ENCODE results near the gene SLC37A2.
A peak's percentile ranks its signal among the peaks of the same experiment; 100 is the strongest.

SLC37A2 gene

GRCh38 chr11:125112208-125112604, 49.1 kb downstream of the SLC37A2 start:
- no peak overlapping the region for H2BK5ac ChIP-seq (ENCODE audit: low read length)
- peak overlapping the region; percentile 49 for H3K4me2 ChIP-seq (ENCODE audit: insufficient read depth, low read length, poor library complexity, severe bottlenecking)
- no peak overlapping the region for H3K14ac ChIP-seq (ENCODE audit: low read length)
- H3K79me1 ChIP-seq (ENCODE audit: low read depth, low read length), result peaks cover 1% of the 10 kb centered on the region
- H3K9ac ChIP-seq (ENCODE audit: low read depth, low read length, poor library complexity), result no peak overlapping the region
- no peak overlapping the region for H4K91ac ChIP-seq (ENCODE audit: low read depth, low read length, poor library complexity)
- peak overlapping the region; percentile 56 to 67 for H3K4me3 ChIP-seq (ENCODE audit: low read length in 2 of 2)
- H2AK5ac ChIP-seq (ENCODE audit: low read depth, low read length), result no peak overlapping the region
- H3K27ac ChIP-seq (replicated peaks; ENCODE audit: low read length), result peak overlapping the region; percentile 2
- H3K4ac ChIP-seq (ENCODE audit: low read length), result no peak overlapping the region
- H2AFZ ChIP-seq (ENCODE audit: low read length), result peak overlapping the region; percentile 72
- no CpG with 5 or more reads among the region's 9 CpGs for WGBS, 2 donors (ENCODE audit: extremely low coverage in 2 of 2, insufficient read length in 2 of 2, insufficient replicate concordance in 1 of 2)
- H3K36me3 ChIP-seq (replicated peaks in 1 of 2; ENCODE audit: control insufficient read depth in 2 of 2, insufficient read depth in 2 of 2, low read length in 2 of 2), result peaks cover 0 to 8% of the 10 kb centered on the region in 2 donors
- peak overlapping the region; percentile 63 for H3K18ac ChIP-seq (ENCODE audit: low read length)
- no peaks in the 10 kb centered on the region for H3K27me3 ChIP-seq (ENCODE audit: control insufficient read depth in 3 of 3, insufficient read depth in 3 of 3, low read depth in 1 of 3, low read length in 3 of 3)
- peaks cover 3 to 6% of the 10 kb centered on the region in 2 donors for H3K4me1 ChIP-seq (ENCODE audit: control insufficient read depth in 2 of 2, insufficient read depth in 1 of 2, low read depth in 1 of 2, low read length in 2 of 2)
- peak overlapping the region; percentile 75 for H4K8ac ChIP-seq (ENCODE audit: low read depth, low read length)
- no peak overlapping the region for H2BK15ac ChIP-seq (ENCODE audit: low read length)
- no peak overlapping the region for H3K23ac ChIP-seq (ENCODE audit: low read depth, low read length, poor library complexity)
- peaks cover 3 to 9% of the 10 kb centered on the region in 2 donors for H3K9me3 ChIP-seq (replicated peaks in 1 of 2; ENCODE audit: control insufficient read depth in 2 of 2, insufficient read depth in 1 of 2, low read depth in 1 of 2, low read length in 2 of 2)
- H2BK12ac ChIP-seq (ENCODE audit: low read length), result no peak overlapping the region
- DNase-seq (ENCODE audit: low spot score), result no peak
- no peak overlapping the region for H2BK120ac ChIP-seq (ENCODE audit: low read depth, low read length)

- Histone ChIP-seq H2AFZ (ENCODE audit: low read length) (no peak overlapping the region), H3K9me3 (replicated peaks in 1 of 2; ENCODE audit: control insufficient read depth in 2 of 2, insufficient read depth in 1 of 2, low read depth in 1 of 2, low read length in 2 of 2) (peaks cover 3 to 8% of the 10 kb centered on the region in 2 donors), H3K27ac (replicated peaks; ENCODE audit: low read length) (no peak overlapping the region), H3K9ac (ENCODE audit: low read depth, low read length, poor library complexity) (no peak overlapping the region), H3K36me3 (replicated peaks in 1 of 2; ENCODE audit: control insufficient read depth in 2 of 2, insufficient read depth in 2 of 2, low read length in 2 of 2) (no peaks in the 10 kb centered on the region), H3K14ac (ENCODE audit: low read length) (no peak overlapping the region), H3K18ac (ENCODE audit: low read length) (no peak overlapping the region), H2BK15ac (ENCODE audit: low read length) (no peak overlapping the region), H3K4ac (ENCODE audit: low read length) (no peak overlapping the region), H2BK12ac (ENCODE audit: low read length) (no peak overlapping the region), H2BK120ac (ENCODE audit: low read depth, low read length) (no peak overlapping the region), H4K91ac (ENCODE audit: low read depth, low read length, poor library complexity) (no peak overlapping the region), H3K23ac (ENCODE audit: low read depth, low read length, poor library complexity) (no peak overlapping the region), H3K4me3 (ENCODE audit: low read length in 2 of 2) (no peak overlapping the region), H3K79me1 (ENCODE audit: low read depth, low read length) (peaks cover 1% of the 10 kb centered on the region), H2BK5ac (ENCODE audit: low read length) (no peak overlapping the region), H3K4me1 (ENCODE audit: control insufficient read depth in 2 of 2, insufficient read depth in 1 of 2, low read depth in 1 of 2, low read length in 2 of 2) (peaks cover 3 to 6% of the 10 kb centered on the region in 2 donors), H3K27me3 (ENCODE audit: control insufficient read depth in 3 of 3, insufficient read depth in 3 of 3, low read depth in 1 of 3, low read length in 3 of 3) (no peaks in the 10 kb centered on the region), H2AK5ac (ENCODE audit: low read depth, low read length) (no peak overlapping the region), H4K8ac (ENCODE audit: low read depth, low read length) (no peak overlapping the region), H3K4me2 (ENCODE audit: insufficient read depth, low read length, poor library complexity, severe bottlenecking) (no peak overlapping the region)
- no CpG with 5 or more reads among the region's 8 CpGs for WGBS, 2 donors (ENCODE audit: extremely low coverage in 2 of 2, insufficient read length in 2 of 2, insufficient replicate concordance in 1 of 2)
- no peak for DNase-seq (ENCODE audit: low spot score)
Observed at GRCh38 chr11:125114518-125114917, 51.4 kb downstream of the SLC37A2 start.

- Histone ChIP-seq H2BK120ac (ENCODE audit: low read depth, low read length) (no peak overlapping the region), H3K18ac (ENCODE audit: low read length) (no peak overlapping the region), H2BK12ac (ENCODE audit: low read length) (no peak overlapping the region), H3K4me3 (ENCODE audit: low read length in 2 of 2) (no peak overlapping the region), H2AK5ac (ENCODE audit: low read depth, low read length) (no peak overlapping the region), H3K23ac (ENCODE audit: low read depth, low read length, poor library complexity) (no peak overlapping the region), H3K79me1 (ENCODE audit: low read depth, low read length) (no peaks in the 10 kb centered on the region), H3K4ac (ENCODE audit: low read length) (no peak overlapping the region), H3K27me3 (ENCODE audit: control insufficient read depth in 3 of 3, insufficient read depth in 3 of 3, low read depth in 1 of 3, low read length in 3 of 3) (peaks cover 0 to 2% (median 0%) of the 10 kb centered on the region in 3 experiments), H3K14ac (ENCODE audit: low read length) (no peak overlapping the region), H3K36me3 (replicated peaks in 1 of 2; ENCODE audit: control insufficient read depth in 2 of 2, insufficient read depth in 2 of 2, low read length in 2 of 2) (no peaks in the 10 kb centered on the region), H2BK15ac (ENCODE audit: low read length) (no peak overlapping the region), H2BK5ac (ENCODE audit: low read length) (no peak overlapping the region), H3K27ac (replicated peaks; ENCODE audit: low read length) (no peak overlapping the region), H4K91ac (ENCODE audit: low read depth, low read length, poor library complexity) (no peak overlapping the region), H4K8ac (ENCODE audit: low read depth, low read length) (no peak overlapping the region), H3K4me1 (ENCODE audit: control insufficient read depth in 2 of 2, insufficient read depth in 1 of 2, low read depth in 1 of 2, low read length in 2 of 2) (peaks cover 0 to 4% of the 10 kb centered on the region in 2 donors), H3K9ac (ENCODE audit: low read depth, low read length, poor library complexity) (no peak overlapping the region), H3K9me3 (replicated peaks in 1 of 2; ENCODE audit: control insufficient read depth in 2 of 2, insufficient read depth in 1 of 2, low read depth in 1 of 2, low read length in 2 of 2) (peaks cover 1 to 8% of the 10 kb centered on the region in 2 donors), H3K4me2 (ENCODE audit: insufficient read depth, low read length, poor library complexity, severe bottlenecking) (no peak overlapping the region), H2AFZ (ENCODE audit: low read length) (no peak overlapping the region)
- WGBS, 2 donors (ENCODE audit: extremely low coverage in 2 of 2, insufficient read length in 2 of 2, insufficient replicate concordance in 1 of 2), result no CpG with 5 or more reads among the region's 4 CpGs
- DNase-seq (ENCODE audit: low spot score), result no peak
Observed at GRCh38 chr11:125117429-125117828, 54.3 kb downstream of the SLC37A2 start.

- Histone ChIP-seq H3K4me2 (ENCODE audit: insufficient read depth, low read length, poor library complexity, severe bottlenecking) (no peak overlapping the region), H3K14ac (ENCODE audit: low read length) (no peak overlapping the region), H2BK15ac (ENCODE audit: low read length) (no peak overlapping the region), H4K91ac (ENCODE audit: low read depth, low read length, poor library complexity) (no peak overlapping the region), H3K4me3 (ENCODE audit: low read length in 2 of 2) (no peak overlapping the region), H3K4ac (ENCODE audit: low read length) (no peak overlapping the region), H2BK12ac (ENCODE audit: low read length) (no peak overlapping the region), H3K9ac (ENCODE audit: low read depth, low read length, poor library complexity) (no peak overlapping the region), H3K27me3 (ENCODE audit: control insufficient read depth in 3 of 3, insufficient read depth in 3 of 3, low read depth in 1 of 3, low read length in 3 of 3) (peaks cover 0 to 2% (median 0%) of the 10 kb centered on the region in 3 experiments), H3K23ac (ENCODE audit: low read depth, low read length, poor library complexity) (no peak overlapping the region), H3K36me3 (replicated peaks in 1 of 2; ENCODE audit: control insufficient read depth in 2 of 2, insufficient read depth in 2 of 2, low read length in 2 of 2) (no peaks in the 10 kb centered on the region), H2BK5ac (ENCODE audit: low read length) (no peak overlapping the region), H3K9me3 (replicated peaks in 1 of 2; ENCODE audit: control insufficient read depth in 2 of 2, insufficient read depth in 1 of 2, low read depth in 1 of 2, low read length in 2 of 2) (peaks cover 0 to 2% of the 10 kb centered on the region in 2 donors), H3K18ac (ENCODE audit: low read length) (no peak overlapping the region), H2BK120ac (ENCODE audit: low read depth, low read length) (no peak overlapping the region), H3K27ac (replicated peaks; ENCODE audit: low read length) (no peak overlapping the region), H4K8ac (ENCODE audit: low read depth, low read length) (no peak overlapping the region), H3K79me1 (ENCODE audit: low read depth, low read length) (no peaks in the 10 kb centered on the region), H2AK5ac (ENCODE audit: low read depth, low read length) (no peak overlapping the region), H3K4me1 (ENCODE audit: control insufficient read depth in 2 of 2, insufficient read depth in 1 of 2, low read depth in 1 of 2, low read length in 2 of 2) (peaks cover 7 to 11% of the 10 kb centered on the region in 2 donors), H2AFZ (ENCODE audit: low read length) (peak overlapping the region; percentile 71)
- no CpG with 5 or more reads among the region's 4 CpGs for whole genome bisulfite sequencing, 2 donors (ENCODE audit: extremely low coverage in 2 of 2, insufficient read length in 2 of 2, insufficient replicate concordance in 1 of 2)
- DNase-seq (ENCODE audit: low spot score), result no peak
Observed at GRCh38 chr11:125123194-125123946, 60.3 kb downstream of the SLC37A2 start.
